Spinal cord (tissue), 10 donors: Measurements from ENCODE around the gene TTC22. TPM values are rescaled to one million over a fixed set of nuclear protein-coding genes. Genes with fewer than 3 reads are reported as not detected.
A peak's percentile ranks its signal among the peaks of the same experiment; 100 is the strongest.
"Not testable (repeated sequence)": the region's sequence is repeated elsewhere in the genome, so short reads cannot be mapped to it uniquely, and the experiment has no call there.

Experiments used
- DNase-seq, 6 donors: peaks; one replicate each; pipeline versions ENCODE4 v3.0.0 to v3.0.0-alpha.2; 2013 to 2015; ENCODE audit warnings: low spot score in 6 of 6, low read depth in 4 of 6
- H3K27ac ChIP-seq: one replicate; pipeline ENCODE4 v1.5.1; 2013; ENCODE audit warnings: low read depth, low read length, control low read depth
- H3K27me3 ChIP-seq: one replicate; pipeline ENCODE4 v1.6.1; 2013; ENCODE audit warnings: low read length; ENCODE audit not compliant: control insufficient read depth, insufficient read depth
- H3K36me3 ChIP-seq: one replicate; pipeline ENCODE4 v1.6.1; 2013; ENCODE audit warnings: low read length; ENCODE audit not compliant: control insufficient read depth, insufficient read depth
- H3K4me1 ChIP-seq: one replicate; pipeline ENCODE4 v1.6.1; 2013; ENCODE audit warnings: low read length; ENCODE audit not compliant: control insufficient read depth, insufficient read depth
- H3K4me3 ChIP-seq: one replicate; pipeline ENCODE4 v1.5.1; 2013; ENCODE audit warnings: low read depth, low read length, control low read depth
- H3K9me3 ChIP-seq: one replicate; pipeline ENCODE4 v1.6.1; 2013; ENCODE audit warnings: low read length; ENCODE audit not compliant: control insufficient read depth, insufficient read depth
- WGBS: methylation state at CpG from one replicate; pipeline ENCODE4 v1.1.5; 2013; ENCODE audit warnings: missing lambda C conversion rate; ENCODE audit not compliant: insufficient coverage; 5-methylcytosine and 5-hydroxymethylcytosine counted together
- polyA plus RNA-seq, 2 donors: library from polyadenylated mRNA; unstranded; fragments of 120-200 nt; gene quantifications; one replicate each; pipeline ENCODE4 v1.2.1, GENCODE V29; 2013; ENCODE audit not compliant: insufficient read length in 2 of 2
- total RNA-seq, 2 donors: library from RNA; depleted of rRNA in 1 of 2; stranded (reverse); fragments of 120-200 nt in 1 of 2; fragments of >200 nt in 1 of 2; gene quantifications; one replicate each; pipeline versions ENCODE4 v1.2.3 to v1.2.4, GENCODE V29; 2013 to 2014
- donor health status: healthy.

TTC22 gene
- total and polyA plus RNA-seq, 4 donors, result 0.59 to 2.0 (median 1.3) TPM

DNA sequence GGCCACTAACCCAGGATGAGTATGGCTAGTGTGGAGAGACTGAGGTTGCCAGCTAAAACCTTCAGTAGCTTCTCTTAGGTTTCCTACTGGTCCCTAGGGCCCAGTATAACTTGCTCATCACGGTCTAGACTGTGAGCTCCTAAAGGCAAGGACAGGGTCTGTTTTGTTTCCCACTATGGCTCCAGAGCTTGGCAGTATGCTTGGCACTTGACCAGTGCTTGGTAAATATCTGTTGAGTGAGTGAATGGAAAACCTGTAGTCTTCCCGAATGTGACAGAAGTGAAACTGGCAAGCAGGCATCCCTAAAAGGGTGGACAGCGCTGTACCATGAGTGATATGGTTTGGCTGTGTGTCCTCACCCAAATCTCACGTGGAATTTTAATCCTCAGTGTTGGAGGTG is 23.7 kb downstream of the TTC22 start:
- 43% methylated on average over 3 of the region's 4 CpGs for WGBS
- Histone ChIP-seq H3K27ac (no peak overlapping the region), H3K4me1 (peaks cover 28% of the 10 kb centered on the region), H3K27me3 (peaks cover 12% of the 10 kb centered on the region), H3K9me3 (no peaks in the 10 kb centered on the region), H3K4me3 (no peak overlapping the region), H3K36me3 (no peaks in the 10 kb centered on the region)
- DNase-seq, result no peak

- H3K27me3 ChIP-seq, result peaks cover 8% of the 10 kb centered on the region
Observed at GRCh38 chr1:54777011-54777410, 24.1 kb downstream of the TTC22 start.

DNA sequence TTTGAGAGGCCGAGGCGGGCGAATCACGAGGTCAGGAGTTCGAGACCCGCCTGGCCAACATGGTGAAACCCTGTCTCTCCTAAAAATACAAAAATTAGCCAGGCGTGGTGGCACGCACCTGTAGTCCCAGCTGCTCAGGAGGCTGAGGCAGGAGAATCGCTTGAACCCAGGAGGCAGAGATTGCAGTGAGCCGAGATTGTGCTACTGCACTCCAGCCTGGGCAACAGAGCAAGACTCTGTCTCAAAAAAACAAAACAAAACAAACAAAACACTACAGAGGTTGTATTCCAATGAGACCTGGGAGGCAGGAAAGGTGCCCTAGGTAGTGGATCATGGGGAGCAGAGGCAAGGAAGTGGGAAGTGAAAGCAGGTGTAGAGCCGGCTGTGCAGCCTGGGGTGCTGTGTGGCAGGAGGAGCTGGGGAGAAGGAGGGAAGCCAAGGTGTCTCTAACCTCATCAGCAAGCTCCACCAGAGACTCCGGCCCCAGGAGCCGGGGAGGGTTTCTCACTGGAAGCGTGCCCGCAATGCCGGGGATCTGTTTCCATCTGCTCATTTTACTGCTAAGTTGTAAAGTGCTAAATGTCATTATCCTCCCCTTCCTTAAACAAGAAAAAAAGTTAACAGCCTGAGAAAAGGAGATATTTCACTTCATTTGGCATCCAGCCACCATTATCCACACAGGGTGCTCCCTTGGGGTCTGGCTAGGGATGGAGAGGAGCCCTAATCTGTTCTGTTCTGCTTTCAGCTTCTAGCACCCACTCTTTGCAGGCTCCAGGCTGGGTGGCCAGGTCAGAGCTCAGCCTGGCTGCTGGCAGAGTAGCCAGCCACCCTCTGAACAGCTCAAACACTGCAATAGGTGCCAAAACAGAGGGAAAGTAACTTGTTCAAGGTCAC is 25.0 kb downstream of the TTC22 start:
- H3K27me3 ChIP-seq, H3K27ac ChIP-seq, H3K36me3 ChIP-seq, H3K9me3 ChIP-seq, H3K4me3 ChIP-seq: not testable (repeated sequence)
- no CpG with 5 or more reads among the region's 16 CpGs for WGBS
- H3K4me1 ChIP-seq, result peaks cover 23% of the 10 kb centered on the region
- DNase-seq, result peak in 2 of 6 donors; percentile 28 to 87

More at GRCh38 chr1:54777011-54777410, 24.1 kb downstream of the TTC22 start:
- Histone ChIP-seq H3K4me3 (no peak overlapping the region), H3K9me3 (no peaks in the 10 kb centered on the region), H3K27ac (no peak overlapping the region), H3K36me3 (no peaks in the 10 kb centered on the region), H3K4me1 (peaks cover 28% of the 10 kb centered on the region)
- 58% methylated on average over 4 of the region's 4 CpGs for WGBS
- no peak for DNase-seq

DNA sequence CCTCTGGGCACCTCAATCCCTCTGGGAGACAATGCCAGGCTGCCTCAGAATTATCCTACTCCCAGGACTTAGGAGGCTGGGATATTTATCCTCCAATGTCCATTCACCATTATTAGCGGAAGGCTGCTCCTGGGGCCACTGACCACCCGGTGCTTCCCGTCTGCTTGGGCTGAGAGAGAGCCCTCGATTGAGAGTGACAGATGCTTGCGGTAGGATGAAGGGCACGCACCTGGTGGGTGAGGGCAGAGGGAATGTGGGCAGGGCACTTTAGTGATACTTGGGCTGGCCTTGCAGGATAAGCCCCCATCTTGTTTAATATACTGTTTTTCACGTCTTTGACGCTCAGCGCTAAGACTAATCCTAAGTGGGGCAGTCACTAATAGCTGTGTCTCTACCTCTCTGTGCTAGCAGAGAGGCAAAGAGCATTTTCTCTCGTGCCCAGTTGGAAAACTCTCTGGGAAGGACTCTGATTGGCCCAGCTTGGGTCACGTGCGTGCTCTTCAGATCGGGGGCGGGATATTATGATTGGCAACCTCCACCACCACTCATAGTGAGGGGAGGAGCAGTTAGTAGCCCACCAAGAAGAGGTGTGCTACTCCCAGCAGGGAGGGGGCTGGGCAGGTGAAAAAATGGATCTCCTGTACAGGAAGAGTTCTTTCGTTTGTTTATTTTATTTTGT is 26.2 kb downstream of the TTC22 start:
- H3K27me3 ChIP-seq, result peaks cover 2% of the 10 kb centered on the region
- no peak overlapping the region for H3K4me3 ChIP-seq
- H3K27ac ChIP-seq, result no peak overlapping the region
- peak in 2 of 6 donors; percentile 48 to 90 for DNase-seq
- peaks cover 20% of the 10 kb centered on the region for H3K4me1 ChIP-seq
- 60% methylated on average over 10 of the region's 15 CpGs for WGBS
- H3K9me3 ChIP-seq, result no peaks in the 10 kb centered on the region
- H3K36me3 ChIP-seq, result no peaks in the 10 kb centered on the region

GRCh38 chr1:54772951-54773350 is 28.2 kb downstream of the TTC22 start:
- Histone ChIP-seq H3K27me3 (no peaks in the 10 kb centered on the region), H3K9me3 (no peaks in the 10 kb centered on the region), H3K4me3 (no peak overlapping the region), H3K36me3 (no peaks in the 10 kb centered on the region), H3K4me1 (peaks cover 25% of the 10 kb centered on the region), H3K27ac (no peak overlapping the region)
- no peak for DNase-seq
- 80% methylated on average over 2 of the region's 2 CpGs for WGBS

GRCh38 chr1:54768093-54768492 is 33.0 kb downstream of the TTC22 start:
- Histone ChIP-seq H3K27me3 (no peaks in the 10 kb centered on the region), H3K9me3 (no peaks in the 10 kb centered on the region), H3K36me3 (no peaks in the 10 kb centered on the region), H3K27ac (no peak overlapping the region), H3K4me3 (no peak overlapping the region), H3K4me1 (peaks cover 19% of the 10 kb centered on the region)
- peak in 1 of 6 donors; percentile 54 for DNase-seq
- WGBS, result 67% methylated on average over 3 of the region's 5 CpGs

GRCh38 chr1:54767526-54767925 is 33.6 kb downstream of the TTC22 start:
- DNase-seq, result no peak
- peaks cover 19% of the 10 kb centered on the region for H3K4me1 ChIP-seq
- H3K9me3 ChIP-seq, result no peaks in the 10 kb centered on the region
- 63% methylated on average over 4 of the region's 6 CpGs for WGBS
- no peak overlapping the region for H3K27ac ChIP-seq
- H3K27me3 ChIP-seq, result no peaks in the 10 kb centered on the region
- H3K4me3 ChIP-seq, result no peak overlapping the region
- no peaks in the 10 kb centered on the region for H3K36me3 ChIP-seq

GRCh38 chr1:54766726-54767125 is 34.4 kb downstream of the TTC22 start:
- H3K9me3 ChIP-seq, result no peaks in the 10 kb centered on the region
- no peak overlapping the region for H3K27ac ChIP-seq
- H3K4me1 ChIP-seq, result peaks cover 19% of the 10 kb centered on the region
- WGBS, result 40% methylated on average over 1 of the region's 4 CpGs
- H3K36me3 ChIP-seq, result no peaks in the 10 kb centered on the region
- no peak overlapping the region for H3K4me3 ChIP-seq
- DNase-seq, result peak in 3 of 6 donors; percentile 28 to 94 (median 60)
- H3K27me3 ChIP-seq, result no peaks in the 10 kb centered on the region

GRCh38 chr1:54764922-54765561 is 36.1 kb downstream of the TTC22 start:
- no peak for DNase-seq
- H3K4me3 ChIP-seq, result peak overlapping the region; percentile 64
- H3K27me3 ChIP-seq, result no peaks in the 10 kb centered on the region
- peak overlapping the region; percentile 74 for H3K27ac ChIP-seq
- peaks cover 19% of the 10 kb centered on the region for H3K4me1 ChIP-seq
- H3K36me3 ChIP-seq, result no peaks in the 10 kb centered on the region
- 66% methylated on average over 4 of the region's 13 CpGs for WGBS
- H3K9me3 ChIP-seq, result no peaks in the 10 kb centered on the region
